ENCODE data around the gene LRRC3B. TPM values are rescaled to one million over a fixed set of nuclear protein-coding genes. Genes with fewer than 3 reads are reported as not detected.

The LRRC3B gene
- total and polyA plus RNA-seq, 2 donors (not counting 1 experiment from before 2014, with no cell fraction given) = not detected

GRCh38 chr3:26638113-26638512 lies 15.5 kb downstream of the LRRC3B start:
- TF ChIP-seq CTCF (IDR thresholded peaks at IDR 0.05) (no peak), EZH2 (IDR thresholded peaks at IDR 0.05; ENCODE audit: borderline replicate concordance, insufficient read depth, low read depth, low read length, poor library complexity, severe bottlenecking) (no peak)
- no peak overlapping the region for H3K4me3 Mint-ChIP-seq
- 100% methylated on average over 1 of the region's 2 CpGs for WGBS (ENCODE audit: insufficient coverage)
- Histone ChIP-seq H3K4me3 (ENCODE audit: control extremely low read depth in 1 of 5, extremely low read depth in 1 of 5, insufficient read depth in 1 of 5, low read depth in 2 of 5, low read length in 4 of 5) (no peak overlapping the region), H3K27me3 (replicated peaks in 1 of 4; ENCODE audit: control extremely low read depth in 1 of 4, control insufficient read depth in 3 of 4, insufficient read depth in 4 of 4, low read length in 3 of 4) (no peaks in the 10 kb centered on the region), H3K4me1 (ENCODE audit: control insufficient read depth in 2 of 2, insufficient read depth in 2 of 2, low read length in 2 of 2) (no peaks in the 10 kb centered on the region), H3K9me3 (ENCODE audit: control extremely low read depth in 1 of 3, control insufficient read depth in 2 of 3, insufficient read depth in 1 of 3, low read length in 2 of 3) (peaks cover 0 to 3% (median 0%) of the 10 kb centered on the region in 3 donors), H3K27ac (ENCODE audit: low read length in 2 of 2) (no peak overlapping the region), H3K36me3 (replicated peaks in 1 of 2; ENCODE audit: control extremely low read depth in 1 of 2, control insufficient read depth in 1 of 2, extremely low read depth in 1 of 2, insufficient read depth in 2 of 2, low read length in 1 of 2) (no peaks in the 10 kb centered on the region), H2AFZ (ENCODE audit: insufficient read depth, low read depth, low read length, poor library complexity, severe bottlenecking) (no peak overlapping the region), H4K20me1 (ENCODE audit: control insufficient read depth, insufficient read depth, low read length, poor library complexity, severe bottlenecking) (no peaks in the 10 kb centered on the region), H3K4me2 (replicated peaks; ENCODE audit: low read depth, low read length, poor library complexity, severe bottlenecking) (no peak overlapping the region), H3K79me2 (ENCODE audit: control insufficient read depth, insufficient read depth, low read length) (no peaks in the 10 kb centered on the region), H3K9ac (ENCODE audit: low read length) (no peak overlapping the region)
- no peak overlapping the region for H3K27ac Mint-ChIP-seq
- no peaks in the 10 kb centered on the region for H3K4me1 Mint-ChIP-seq
- intact Hi-C loops (cut with micrococcal nuclease) = no loop called here
- no peak for ATAC-seq (ENCODE audit: low read depth)
- no peaks in the 10 kb centered on the region for H3K9me3 Mint-ChIP-seq (ENCODE audit: insufficient read depth)
- POLR2A ChIA-PET = no interaction called here
- CTCF ChIA-PET = no interaction called here
- no peak for DNase-seq
- H3K27me3 Mint-ChIP-seq = no peaks in the 10 kb centered on the region

GRCh38 chr3:26639339-26639738 lies 16.8 kb downstream of the LRRC3B start:
- intact Hi-C loops (cut with micrococcal nuclease) = no loop called here
- H3K79me2 ChIP-seq (ENCODE audit: control insufficient read depth, insufficient read depth, low read length) = no peaks in the 10 kb centered on the region
- DNase-seq = no peak
- Mint-ChIP-seq H3K9me3 (ENCODE audit: insufficient read depth) (no peaks in the 10 kb centered on the region), H3K27ac (no peak overlapping the region), H3K4me1 (no peaks in the 10 kb centered on the region), H3K4me3 (no peak overlapping the region), H3K27me3 (no peaks in the 10 kb centered on the region)
- no peak for ATAC-seq (ENCODE audit: low read depth)
- TF ChIP-seq EZH2 (IDR thresholded peaks at IDR 0.05; ENCODE audit: borderline replicate concordance, insufficient read depth, low read depth, low read length, poor library complexity, severe bottlenecking) = no peak
- no peak for TF ChIP-seq CTCF (IDR thresholded peaks at IDR 0.05)
- no peak overlapping the region for H2AFZ ChIP-seq (ENCODE audit: insufficient read depth, low read depth, low read length, poor library complexity, severe bottlenecking)
- H3K9ac ChIP-seq (ENCODE audit: low read length) = no peak overlapping the region
- H3K36me3 ChIP-seq (replicated peaks in 1 of 2; ENCODE audit: control extremely low read depth in 1 of 2, control insufficient read depth in 1 of 2, extremely low read depth in 1 of 2, insufficient read depth in 2 of 2, low read length in 1 of 2) = no peaks in the 10 kb centered on the region
- H3K9me3 ChIP-seq (ENCODE audit: control extremely low read depth in 1 of 3, control insufficient read depth in 2 of 3, insufficient read depth in 1 of 3, low read length in 2 of 3) = peaks cover 0 to 3% (median 0%) of the 10 kb centered on the region in 3 donors
- H3K27ac ChIP-seq (ENCODE audit: low read length in 2 of 2) = no peak overlapping the region
- H3K4me2 ChIP-seq (replicated peaks; ENCODE audit: low read depth, low read length, poor library complexity, severe bottlenecking) = no peak overlapping the region
- H3K27me3 ChIP-seq (replicated peaks in 1 of 4; ENCODE audit: control extremely low read depth in 1 of 4, control insufficient read depth in 3 of 4, insufficient read depth in 4 of 4, low read length in 3 of 4) = no peaks in the 10 kb centered on the region
- no peak overlapping the region for H3K4me3 ChIP-seq (ENCODE audit: control extremely low read depth in 1 of 5, extremely low read depth in 1 of 5, insufficient read depth in 1 of 5, low read depth in 2 of 5, low read length in 4 of 5)
- POLR2A ChIA-PET = no interaction called here
- CTCF ChIA-PET = no interaction called here
- no peaks in the 10 kb centered on the region for H4K20me1 ChIP-seq (ENCODE audit: control insufficient read depth, insufficient read depth, low read length, poor library complexity, severe bottlenecking)
- H3K4me1 ChIP-seq (ENCODE audit: control insufficient read depth in 2 of 2, insufficient read depth in 2 of 2, low read length in 2 of 2) = no peaks in the 10 kb centered on the region
- WGBS (ENCODE audit: insufficient coverage) = 90% methylated on average over 2 of the region's 2 CpGs
